ENCODE data around the gene TAB2. TPM values are rescaled to one million over a fixed set of nuclear protein-coding genes. Genes with fewer than 3 reads are reported as not detected.

TAB2 gene
- total and polyA plus RNA-seq, 2 of the 8 experiments (the other 6 are each of a cell fraction or from before 2014, with no cell fraction given) = 40.4 to 63.0 TPM

DNA sequence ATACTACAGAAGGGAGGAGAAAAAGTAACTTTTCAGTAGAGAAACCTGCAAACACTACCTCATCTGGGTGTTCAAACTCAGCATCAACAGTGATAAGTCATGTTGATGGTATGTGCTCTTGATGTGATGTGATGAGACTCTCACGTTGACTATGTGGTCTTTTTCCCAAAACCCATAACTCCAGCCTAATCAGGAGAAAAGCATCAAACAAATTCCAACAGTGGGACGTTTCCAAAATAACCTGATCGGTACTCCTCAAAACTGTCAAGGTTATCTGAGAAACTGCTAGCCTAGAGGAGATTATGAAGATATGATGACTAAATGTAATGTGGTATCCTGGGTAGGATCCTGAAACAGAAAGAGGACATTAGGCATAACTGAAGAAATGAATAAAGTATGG is 41.9 kb upstream of the TAB2 start (continued):
- TF ChIP-seq, protein P1, sequence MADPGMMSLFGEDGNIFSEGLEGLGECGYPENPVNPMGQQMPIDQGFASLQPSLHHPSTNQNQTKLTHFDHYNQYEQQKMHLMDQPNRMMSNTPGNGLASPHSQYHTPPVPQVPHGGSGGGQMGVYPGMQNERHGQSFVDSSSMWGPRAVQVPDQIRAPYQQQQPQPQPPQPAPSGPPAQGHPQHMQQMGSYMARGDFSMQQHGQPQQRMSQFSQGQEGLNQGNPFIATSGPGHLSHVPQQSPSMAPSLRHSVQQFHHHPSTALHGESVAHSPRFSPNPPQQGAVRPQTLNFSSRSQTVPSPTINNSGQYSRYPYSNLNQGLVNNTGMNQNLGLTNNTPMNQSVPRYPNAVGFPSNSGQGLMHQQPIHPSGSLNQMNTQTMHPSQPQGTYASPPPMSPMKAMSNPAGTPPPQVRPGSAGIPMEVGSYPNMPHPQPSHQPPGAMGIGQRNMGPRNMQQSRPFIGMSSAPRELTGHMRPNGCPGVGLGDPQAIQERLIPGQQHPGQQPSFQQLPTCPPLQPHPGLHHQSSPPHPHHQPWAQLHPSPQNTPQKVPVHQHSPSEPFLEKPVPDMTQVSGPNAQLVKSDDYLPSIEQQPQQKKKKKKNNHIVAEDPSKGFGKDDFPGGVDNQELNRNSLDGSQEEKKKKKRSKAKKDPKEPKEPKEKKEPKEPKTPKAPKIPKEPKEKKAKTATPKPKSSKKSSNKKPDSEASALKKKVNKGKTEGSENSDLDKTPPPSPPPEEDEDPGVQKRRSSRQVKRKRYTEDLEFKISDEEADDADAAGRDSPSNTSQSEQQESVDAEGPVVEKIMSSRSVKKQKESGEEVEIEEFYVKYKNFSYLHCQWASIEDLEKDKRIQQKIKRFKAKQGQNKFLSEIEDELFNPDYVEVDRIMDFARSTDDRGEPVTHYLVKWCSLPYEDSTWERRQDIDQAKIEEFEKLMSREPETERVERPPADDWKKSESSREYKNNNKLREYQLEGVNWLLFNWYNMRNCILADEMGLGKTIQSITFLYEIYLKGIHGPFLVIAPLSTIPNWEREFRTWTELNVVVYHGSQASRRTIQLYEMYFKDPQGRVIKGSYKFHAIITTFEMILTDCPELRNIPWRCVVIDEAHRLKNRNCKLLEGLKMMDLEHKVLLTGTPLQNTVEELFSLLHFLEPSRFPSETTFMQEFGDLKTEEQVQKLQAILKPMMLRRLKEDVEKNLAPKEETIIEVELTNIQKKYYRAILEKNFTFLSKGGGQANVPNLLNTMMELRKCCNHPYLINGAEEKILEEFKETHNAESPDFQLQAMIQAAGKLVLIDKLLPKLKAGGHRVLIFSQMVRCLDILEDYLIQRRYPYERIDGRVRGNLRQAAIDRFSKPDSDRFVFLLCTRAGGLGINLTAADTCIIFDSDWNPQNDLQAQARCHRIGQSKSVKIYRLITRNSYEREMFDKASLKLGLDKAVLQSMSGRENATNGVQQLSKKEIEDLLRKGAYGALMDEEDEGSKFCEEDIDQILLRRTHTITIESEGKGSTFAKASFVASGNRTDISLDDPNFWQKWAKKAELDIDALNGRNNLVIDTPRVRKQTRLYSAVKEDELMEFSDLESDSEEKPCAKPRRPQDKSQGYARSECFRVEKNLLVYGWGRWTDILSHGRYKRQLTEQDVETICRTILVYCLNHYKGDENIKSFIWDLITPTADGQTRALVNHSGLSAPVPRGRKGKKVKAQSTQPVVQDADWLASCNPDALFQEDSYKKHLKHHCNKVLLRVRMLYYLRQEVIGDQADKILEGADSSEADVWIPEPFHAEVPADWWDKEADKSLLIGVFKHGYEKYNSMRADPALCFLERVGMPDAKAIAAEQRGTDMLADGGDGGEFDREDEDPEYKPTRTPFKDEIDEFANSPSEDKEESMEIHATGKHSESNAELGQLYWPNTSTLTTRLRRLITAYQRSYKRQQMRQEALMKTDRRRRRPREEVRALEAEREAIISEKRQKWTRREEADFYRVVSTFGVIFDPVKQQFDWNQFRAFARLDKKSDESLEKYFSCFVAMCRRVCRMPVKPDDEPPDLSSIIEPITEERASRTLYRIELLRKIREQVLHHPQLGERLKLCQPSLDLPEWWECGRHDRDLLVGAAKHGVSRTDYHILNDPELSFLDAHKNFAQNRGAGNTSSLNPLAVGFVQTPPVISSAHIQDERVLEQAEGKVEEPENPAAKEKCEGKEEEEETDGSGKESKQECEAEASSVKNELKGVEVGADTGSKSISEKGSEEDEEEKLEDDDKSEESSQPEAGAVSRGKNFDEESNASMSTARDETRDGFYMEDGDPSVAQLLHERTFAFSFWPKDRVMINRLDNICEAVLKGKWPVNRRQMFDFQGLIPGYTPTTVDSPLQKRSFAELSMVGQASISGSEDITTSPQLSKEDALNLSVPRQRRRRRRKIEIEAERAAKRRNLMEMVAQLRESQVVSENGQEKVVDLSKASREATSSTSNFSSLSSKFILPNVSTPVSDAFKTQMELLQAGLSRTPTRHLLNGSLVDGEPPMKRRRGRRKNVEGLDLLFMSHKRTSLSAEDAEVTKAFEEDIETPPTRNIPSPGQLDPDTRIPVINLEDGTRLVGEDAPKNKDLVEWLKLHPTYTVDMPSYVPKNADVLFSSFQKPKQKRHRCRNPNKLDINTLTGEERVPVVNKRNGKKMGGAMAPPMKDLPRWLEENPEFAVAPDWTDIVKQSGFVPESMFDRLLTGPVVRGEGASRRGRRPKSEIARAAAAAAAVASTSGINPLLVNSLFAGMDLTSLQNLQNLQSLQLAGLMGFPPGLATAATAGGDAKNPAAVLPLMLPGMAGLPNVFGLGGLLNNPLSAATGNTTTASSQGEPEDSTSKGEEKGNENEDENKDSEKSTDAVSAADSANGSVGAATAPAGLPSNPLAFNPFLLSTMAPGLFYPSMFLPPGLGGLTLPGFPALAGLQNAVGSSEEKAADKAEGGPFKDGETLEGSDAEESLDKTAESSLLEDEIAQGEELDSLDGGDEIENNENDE (IDR thresholded peaks at IDR 0.05; ENCODE audit: insufficient replicate concordance, low read length) = no peak
- TF ChIP-seq POU5F1 (IDR thresholded peaks at IDR 0.05; ENCODE audit: low read depth, low read length) = no peak
- no peak for TF ChIP-seq CHD2 (IDR thresholded peaks at IDR 0.05; ENCODE audit: low read length)
- no peak for TF ChIP-seq KDM4A (IDR thresholded peaks at IDR 0.05; ENCODE audit: low read depth, low read length, severe bottlenecking)
- no peak for TF ChIP-seq KDM5A (IDR thresholded peaks at IDR 0.05; ENCODE audit: low read length)
- no peak for TF ChIP-seq SIX5 (IDR thresholded peaks at IDR 0.05; ENCODE audit: low read depth, low read length)
- TF ChIP-seq GTF2F1 (IDR thresholded peaks at IDR 0.05; ENCODE audit: borderline replicate concordance, low read depth, low read length) = no peak
- no peak for TF ChIP-seq BACH1 (IDR thresholded peaks at IDR 0.05; ENCODE audit: low read length)
- no peak for TF ChIP-seq TBP (IDR thresholded peaks at IDR 0.05; ENCODE audit: low read depth, low read length)
- TF ChIP-seq, protein P2, sequence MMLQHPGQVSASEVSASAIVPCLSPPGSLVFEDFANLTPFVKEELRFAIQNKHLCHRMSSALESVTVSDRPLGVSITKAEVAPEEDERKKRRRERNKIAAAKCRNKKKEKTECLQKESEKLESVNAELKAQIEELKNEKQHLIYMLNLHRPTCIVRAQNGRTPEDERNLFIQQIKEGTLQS (IDR thresholded peaks at IDR 0.05; ENCODE audit: insufficient read depth, low read depth, low read length) = no peak
